NCI-H69 (cell line): ENCODE data around the gene RETREG2.
"Not testable (repeated sequence)": the region's sequence is repeated elsewhere in the genome, so short reads cannot be mapped to it uniquely, and the experiment has no call there.

Experiments
- DNase-seq: peaks from one replicate; lab custom pipeline; 2025; lab: John Stamatoyannopoulos, UW

RETREG2 gene

DNA sequence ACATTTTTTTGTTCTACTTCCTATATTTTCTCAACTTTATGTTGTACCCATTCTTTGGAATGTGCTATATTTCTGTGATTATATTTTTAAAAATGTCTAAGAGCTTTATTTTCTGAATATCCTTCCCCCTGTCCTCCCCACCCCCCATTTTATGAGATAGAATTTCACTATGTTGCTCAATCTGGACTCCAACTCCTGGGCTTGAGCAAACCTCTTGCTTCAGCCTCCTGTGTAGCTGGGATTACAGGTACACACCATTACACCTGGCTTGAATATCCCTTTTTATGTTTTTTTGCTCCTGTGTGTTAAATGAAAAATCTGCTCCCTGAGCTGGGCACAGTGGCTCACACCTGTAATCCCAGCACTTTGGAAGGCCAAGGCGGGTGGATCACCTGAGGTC is 19.3 kb downstream of the RETREG2 start:
- no peak for DNase-seq

DNA sequence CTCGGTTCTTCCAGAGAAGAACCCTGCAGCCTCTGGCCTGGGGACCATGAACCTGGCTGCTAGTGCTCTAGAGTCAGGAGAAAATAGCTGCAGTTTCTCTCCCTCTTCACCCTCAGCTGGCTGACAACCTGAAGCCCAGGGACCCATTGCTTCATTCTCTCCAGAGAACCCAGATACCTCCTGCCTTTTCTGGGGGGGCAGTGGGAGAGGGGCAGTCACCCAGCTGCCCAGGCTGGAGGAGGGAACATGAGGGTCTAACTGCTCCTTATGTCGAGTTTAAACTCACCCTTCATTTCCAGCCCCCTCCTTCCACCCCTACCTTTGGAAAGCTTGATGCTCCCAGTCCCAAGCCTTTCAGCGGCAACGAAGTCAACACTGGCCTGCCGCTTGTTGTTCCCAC is 20.9 kb downstream of the RETREG2 start:
- DNase-seq = no peak

DNA sequence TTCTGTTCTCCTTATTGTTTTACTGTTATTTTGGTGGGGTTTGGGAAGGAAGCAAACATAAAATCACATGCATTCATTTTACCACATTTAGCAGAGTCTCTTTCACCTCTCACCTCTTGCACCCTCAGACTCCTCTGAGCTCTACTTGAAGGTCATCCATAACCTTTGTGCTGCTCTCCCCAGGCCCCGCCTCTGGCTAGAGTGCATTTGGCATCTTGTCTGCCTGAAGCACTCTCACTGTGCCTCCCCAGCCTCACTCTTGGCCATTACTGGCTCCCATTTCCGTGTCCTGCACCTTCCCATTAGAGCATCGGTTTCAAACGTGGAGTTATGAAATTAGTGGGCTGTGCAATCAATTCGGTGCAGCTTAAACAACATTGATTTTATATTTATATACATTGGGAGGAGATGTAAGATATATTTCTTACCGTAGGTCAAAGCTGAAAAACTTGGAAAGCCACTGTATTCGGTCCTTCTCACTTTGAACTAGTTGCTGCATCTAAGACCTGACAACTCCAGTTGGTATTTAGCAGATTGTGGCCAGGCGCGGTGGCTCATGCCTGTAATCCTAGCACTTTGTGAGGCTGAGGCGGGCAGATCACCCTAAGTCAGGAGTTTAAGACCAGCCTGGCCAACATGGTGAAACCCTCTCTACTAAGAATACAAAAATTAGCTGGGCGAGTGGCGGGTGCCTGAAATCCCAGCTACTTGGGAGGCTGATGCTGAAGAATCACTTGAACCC is 21.6 kb downstream of the RETREG2 start:
- DNase-seq = no peak

DNA sequence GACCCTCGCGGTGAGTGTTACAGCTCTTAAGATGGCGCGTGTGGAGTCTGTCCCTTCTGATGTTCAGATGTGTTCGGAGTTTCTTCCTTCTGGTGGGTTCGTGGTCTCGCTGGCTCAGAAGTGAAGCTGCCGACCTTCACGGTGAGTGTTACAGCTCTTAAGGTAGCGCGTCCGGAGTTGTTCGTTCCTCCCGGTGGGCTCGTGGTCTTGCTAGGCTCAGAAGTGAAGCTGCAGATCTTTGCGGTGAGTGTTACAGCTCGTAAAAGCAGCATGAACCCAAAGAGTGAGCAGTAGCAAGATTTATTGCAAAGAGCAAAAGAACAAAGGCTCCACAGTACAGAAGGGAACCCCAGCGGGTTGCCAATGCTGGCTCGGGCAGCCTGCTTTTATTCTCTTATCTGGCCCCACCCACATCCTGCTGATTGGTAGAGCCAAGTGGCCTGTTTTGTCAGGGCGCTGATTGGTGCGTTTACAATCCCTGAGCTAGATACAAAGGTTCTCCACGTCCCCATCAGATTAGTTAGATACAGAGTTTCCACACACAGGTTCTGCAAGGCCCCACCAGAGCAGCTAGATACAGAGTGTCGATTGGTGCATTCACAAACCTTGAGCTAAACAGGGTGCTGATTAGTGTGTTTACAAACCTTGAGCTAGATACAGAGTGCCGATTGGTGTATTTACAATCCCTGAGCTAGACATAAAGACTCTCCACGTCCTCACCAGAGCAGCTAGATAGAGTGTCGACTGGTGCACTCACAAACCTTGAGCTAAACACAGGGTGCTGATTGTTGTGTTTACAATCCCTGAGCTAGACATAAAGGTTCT is 22.6 kb downstream of the RETREG2 start:
- peak; percentile 22 for DNase-seq

DNA sequence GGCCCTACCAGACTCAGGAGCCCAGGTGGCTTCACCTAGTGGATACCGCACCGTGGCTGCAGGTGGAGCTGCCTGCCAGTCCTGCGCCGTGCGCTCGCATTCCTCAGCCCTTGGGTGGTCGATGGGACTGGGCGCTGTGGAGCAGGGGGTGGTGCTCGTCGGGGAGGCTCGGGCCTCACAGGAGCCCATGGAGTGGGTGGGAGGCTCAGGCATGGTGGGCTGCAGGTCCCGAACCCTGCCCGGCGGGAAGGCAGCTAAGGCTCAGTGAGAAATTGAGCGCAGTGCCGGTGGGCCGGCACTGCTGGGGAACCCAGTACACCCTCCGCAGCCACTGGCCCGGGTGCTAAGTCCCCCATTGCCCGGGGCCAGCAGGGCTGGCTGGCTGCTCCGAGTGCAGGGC is 23.3 kb downstream of the RETREG2 start:
- not testable (repeated sequence) for DNase-seq

DNA sequence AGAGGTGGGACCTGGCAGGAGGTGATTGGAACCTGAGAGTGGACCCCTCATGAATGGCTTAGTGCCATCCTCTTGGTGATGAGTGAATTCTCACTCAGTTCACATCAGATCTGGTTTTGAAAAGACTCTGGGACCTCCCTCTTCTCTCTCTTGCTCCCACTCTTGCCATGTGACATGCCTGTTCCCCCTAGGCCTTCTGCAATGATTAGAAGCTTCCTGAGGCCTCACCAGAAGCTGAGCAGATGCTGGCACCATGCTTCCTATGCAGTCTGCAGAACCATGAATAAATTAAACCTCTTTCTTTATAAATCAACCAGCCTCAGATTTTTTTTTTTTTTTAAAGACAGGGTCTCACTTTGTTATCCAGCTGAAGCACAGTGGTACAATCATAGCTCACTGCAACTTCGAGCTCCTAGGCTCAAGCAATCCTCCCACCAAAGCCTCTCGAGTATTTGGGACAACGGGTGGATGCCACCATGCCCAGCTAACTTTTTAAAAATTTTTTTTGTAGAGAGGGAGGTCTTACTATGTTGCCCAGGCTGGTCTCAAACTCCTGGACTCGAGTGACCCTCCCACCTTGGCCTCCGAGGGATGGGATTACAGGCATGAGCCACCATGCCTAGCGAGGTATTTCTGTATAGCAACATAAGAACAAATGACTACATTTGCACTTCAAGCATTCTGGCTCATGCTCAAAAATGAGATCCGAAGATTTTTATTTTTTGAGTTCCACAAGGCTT is 26.5 kb downstream of the RETREG2 start:
- DNase-seq = no peak

DNA sequence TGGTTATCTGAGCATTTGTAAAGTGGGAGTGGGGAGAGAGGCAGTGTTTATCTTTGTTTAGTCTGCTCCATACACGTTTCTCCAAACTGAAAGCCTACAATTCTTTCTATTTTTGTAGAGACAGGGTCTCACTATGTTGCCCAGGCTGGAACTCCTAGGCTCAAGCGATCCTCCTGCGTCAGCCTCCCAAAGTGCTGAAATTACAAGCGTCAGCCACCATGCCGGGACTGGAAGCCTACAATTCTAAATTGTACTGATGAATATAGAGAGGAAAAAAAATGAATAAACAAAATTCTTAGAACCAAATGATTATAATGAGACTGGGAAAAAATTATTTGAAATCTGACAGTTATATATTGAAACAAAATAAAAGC is 27.1 kb downstream of the RETREG2 start:
- no peak for DNase-seq

DNA sequence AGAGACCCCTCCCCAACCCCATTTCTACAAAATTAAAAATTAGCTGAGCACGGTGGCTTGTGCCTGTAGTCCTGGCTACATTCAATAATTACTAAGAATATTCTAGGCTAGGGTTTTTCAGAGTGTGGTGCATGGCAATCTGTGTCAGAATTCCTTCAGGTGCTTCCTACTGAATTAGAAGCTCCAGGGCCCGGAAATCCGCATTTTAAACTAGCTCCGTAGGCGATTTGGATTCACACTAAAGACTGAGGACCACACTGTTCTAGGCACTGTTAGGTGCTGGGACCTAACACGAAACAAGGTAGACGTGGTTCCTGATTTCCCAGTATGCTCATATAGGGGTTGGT is 27.9 kb downstream of the RETREG2 start:
- DNase-seq = no peak

DNA sequence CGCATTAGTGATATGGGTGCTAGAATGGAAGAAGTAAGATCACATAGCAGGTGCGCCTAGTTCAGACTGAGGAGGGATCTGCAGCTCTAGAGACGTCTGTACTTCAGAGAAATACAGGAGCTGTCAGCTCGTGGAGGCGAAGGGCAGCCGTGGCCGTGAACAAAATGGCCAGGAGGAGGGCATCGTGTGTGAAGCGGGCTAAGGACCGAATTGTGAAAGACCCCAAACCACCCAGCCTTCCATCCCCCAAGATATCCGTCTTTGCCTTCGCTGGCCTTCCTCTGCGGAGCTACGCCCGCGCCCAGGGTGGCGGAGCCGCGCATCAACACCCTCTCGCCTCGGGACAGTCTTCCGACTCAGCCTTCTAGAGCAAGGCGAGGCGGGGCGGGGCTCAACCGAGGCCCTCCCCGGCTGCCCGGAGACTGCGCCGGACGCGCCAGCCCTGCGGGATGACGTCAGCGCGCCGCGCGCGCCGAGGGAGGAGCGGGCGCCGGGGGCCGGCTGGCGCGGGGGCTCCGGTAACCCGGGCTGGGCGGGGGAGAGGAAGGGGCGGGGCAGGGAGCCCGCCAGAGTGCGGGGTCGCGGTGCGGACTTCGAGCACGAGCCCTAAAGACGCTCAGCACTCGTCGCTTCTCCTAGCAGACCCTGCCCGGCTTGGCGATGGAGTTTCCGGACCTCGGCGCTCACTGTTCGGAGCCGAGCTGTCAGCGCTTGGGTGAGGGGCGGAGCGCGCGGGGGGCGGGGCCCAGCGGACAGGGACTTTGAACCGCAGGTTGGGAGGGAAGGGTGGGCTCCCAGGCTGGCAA is 28.5 kb downstream of the RETREG2 start, which contains the start of gene ZFAND2B:
Gene ZFAND2B, plus strand, starts transcription at position 455 of the 806 bp plus-strand sequence. Its CDS starts 206 bp downstream, at position 661.
- peak; percentile 93 for DNase-seq

DNA sequence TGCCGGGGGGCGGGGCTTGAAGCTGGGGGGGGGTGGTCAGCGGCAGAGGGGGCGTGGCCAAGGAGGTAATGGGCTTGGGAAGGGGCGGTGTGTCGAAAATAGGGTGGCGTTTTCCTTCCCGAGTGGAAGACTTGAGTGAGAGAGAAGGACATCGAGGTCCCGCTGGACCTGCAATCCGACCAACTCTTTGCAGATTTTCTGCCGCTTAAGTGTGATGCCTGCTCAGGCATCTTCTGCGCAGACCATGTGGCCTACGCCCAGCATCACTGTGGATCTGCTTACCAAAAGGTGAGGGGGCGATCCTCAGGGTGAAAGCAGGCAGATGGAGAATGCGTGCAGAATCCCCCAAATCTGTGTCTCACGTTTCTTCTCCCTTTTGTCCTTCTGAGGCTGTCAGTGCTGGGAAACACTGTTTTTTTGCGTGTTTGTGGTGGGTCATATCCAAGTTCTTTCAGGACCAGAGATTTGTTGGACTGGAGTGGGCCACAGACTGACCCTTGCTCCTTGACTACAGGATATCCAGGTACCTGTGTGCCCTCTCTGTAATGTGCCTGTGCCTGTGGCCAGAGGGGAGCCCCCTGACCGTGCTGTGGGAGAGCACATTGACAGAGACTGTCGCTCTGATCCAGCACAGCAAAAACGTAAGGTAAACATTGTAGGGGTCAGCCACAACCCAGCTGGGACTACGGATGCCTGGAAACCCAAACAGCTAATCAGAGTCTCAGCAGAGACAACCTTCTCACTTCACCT is 29.2 kb downstream of the RETREG2 start:
- no peak for DNase-seq

DNA sequence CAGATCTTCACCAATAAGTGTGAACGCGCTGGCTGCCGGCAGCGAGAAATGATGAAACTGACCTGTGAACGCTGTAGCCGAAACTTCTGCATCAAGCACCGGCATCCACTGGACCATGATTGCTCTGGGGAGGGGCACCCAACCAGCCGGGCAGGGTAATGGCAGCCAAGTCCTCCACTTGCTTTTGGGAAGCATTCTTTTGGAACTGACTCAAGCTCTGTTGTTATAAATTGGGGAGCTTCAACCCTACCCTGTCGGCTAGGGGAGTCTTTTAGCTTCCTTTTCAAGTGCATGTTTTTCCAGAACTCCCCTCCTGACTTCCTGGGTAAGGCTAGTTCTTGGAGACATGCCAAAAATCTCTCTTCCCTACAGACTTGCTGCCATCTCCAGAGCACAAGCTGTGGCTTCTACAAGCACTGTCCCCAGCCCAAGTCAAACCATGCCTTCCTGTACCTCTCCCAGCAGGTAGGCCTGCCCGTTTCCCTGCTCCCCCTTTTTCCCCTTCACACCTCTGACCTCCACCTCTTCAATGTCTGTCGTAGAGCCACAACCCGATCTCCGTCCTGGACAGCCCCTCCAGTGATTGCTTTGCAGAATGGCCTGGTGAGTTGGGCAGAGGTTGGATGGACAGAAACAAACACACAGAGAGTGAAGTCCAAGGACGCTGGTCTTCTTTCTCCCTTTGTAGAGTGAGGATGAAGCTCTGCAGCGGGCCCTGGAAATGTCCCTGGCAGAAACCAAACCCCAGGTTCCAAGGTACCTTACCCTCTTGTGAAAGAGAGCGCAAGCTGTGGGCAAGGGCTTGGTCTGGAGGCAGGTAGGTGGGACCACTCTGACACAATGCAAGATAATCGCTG is 30.0 kb downstream of the RETREG2 start:
- peak; percentile 50 for DNase-seq

DNA sequence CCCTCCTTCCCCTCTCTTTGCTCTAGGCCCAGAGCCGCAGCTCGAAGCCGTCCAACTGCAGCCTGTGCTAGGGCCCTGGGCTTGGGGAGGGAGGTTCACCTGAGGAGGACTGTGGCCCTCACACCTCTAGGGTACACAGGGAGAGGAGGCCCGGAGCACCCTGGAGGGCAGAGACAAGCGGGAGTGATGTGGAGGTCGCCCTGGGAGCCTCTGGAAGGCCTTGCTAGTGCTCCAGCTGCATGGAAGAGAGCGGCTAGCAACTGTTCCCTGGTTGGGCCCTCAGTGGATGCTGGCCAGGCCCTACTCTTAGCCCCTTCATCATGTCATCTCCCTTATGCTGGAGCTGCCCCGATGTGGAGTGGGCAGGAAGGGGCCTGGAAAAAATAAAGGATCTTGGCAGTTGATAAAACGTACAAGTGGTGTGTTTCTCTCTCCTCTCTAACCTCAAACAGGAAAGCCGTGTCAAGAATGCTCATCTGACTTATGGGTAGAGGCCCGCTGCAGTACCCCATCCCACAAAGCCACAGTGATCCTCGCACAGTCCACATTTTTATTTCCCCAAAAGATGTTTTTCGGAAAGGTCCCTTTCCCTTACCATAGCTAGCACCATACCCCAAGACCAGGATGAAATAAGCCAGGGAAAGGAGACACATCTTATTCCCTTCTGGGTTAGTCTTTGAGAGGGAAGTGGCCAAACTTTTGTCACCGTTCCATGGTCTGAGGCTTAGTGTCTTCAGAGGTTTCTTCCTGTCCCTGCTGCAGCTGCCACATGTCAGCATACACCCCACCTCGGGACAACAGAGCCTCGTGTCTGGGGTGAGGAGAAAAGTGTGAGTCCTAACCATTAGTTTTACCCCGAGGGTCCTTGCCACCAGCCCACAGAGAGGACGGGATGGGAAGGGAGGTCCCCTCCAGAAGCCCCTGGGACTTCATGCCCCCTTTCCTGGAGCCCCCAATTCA is 31.4 kb downstream of the RETREG2 start:
- no peak for DNase-seq

DNA sequence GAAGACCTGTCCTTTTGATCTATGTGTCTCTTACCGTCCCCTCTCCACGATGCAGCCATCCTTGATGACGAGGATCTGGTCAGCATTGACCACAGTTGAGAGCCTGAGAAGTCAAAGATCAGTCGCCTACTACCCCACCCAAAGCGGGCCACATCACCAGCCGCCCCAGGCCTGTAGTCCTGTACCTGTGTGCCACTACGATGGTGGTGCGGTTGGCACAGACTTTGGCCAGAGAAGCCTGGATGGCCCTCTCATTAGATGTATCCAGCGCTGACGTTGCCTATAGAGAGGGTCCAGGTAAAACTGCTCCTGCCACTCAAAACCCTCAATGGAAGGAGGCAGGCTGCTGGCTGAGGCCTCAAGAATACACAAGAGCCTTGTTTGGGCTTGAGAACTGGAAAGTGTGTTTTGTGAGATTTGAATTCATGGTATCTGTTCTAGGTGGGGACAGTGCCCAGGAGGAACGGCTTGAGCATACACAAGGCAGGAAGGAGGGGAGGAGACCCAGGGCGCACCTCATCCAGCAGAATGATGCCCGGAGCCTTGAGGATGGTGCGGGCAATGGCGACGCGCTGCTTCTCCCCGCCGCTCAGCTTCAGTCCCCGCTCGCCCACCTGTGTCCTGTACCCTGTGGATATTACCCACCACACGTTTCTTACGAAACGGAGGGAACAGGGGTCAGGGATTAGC is 32.3 kb downstream of the RETREG2 start:
- no peak for DNase-seq

DNA sequence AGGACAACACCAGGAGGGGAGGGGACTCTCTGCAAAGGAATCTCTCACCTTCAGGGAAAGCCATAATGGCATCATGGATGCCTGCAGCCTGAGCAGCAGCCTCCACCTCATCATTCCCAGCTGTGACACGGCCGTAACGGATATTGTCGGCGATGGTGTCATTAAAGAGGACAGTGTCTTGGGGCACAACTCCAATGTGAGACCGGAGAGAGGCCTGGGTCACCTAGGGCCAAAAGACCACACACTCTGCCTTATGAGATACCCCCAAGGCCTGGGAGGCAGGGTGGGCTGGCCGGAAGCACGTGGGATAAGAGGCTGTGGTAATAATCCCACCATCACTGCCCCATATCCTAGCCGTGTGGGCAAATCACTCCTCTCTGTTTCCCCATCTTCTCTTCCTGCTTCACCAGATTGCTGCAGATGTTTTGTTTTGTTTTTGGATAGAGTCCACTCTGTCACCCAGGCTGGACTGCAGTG is 32.8 kb downstream of the RETREG2 start:
- no peak for DNase-seq

DNA sequence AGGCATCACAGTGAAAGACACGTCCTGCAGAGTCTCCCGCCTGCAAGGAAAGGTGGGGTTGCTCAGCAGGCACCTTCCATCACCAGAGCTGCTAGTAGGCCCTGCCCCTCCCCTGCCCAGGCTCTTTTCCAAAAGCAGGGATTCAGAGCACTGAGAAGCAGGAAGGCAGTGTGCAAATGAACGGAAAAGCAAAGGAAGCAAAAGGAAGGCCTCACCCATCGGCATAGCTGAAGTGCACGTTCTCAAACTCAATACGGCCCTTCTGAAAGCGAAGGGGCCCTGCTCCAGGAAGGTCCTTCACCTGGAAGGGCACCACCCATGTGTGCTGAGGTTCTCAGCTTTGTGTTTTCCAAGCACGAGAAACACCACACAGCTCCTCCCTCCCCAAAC is 34.9 kb downstream of the RETREG2 start:
- no peak for DNase-seq

DNA sequence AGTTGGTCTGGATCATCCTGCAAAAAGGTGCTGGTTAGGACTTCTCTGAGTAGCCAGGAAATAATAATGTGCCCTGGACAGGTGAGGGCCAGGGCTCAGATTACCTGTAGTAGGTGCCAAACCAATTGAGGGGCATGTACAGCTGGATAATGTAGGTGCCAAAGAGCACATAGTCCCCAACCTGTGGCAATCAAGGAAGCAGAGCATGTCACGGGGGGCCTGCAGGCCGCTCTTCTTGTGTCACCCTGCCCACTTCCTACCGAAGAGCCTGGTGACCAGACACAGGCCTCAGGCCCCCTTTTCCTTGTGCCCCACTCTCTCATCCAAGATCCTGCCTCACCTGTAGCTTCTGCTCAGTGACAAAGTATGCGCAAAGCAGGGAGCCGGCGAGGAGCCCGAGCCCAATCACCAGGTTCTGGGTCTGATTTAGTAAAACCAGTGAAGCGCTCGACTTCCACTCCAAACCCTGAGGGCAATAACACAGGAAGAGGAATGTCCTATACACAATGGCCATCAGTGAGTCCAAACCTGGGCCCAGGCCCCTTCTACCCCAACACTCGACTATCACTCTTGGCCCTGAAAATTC is 35.5 kb downstream of the RETREG2 start:
- DNase-seq = no peak

DNA sequence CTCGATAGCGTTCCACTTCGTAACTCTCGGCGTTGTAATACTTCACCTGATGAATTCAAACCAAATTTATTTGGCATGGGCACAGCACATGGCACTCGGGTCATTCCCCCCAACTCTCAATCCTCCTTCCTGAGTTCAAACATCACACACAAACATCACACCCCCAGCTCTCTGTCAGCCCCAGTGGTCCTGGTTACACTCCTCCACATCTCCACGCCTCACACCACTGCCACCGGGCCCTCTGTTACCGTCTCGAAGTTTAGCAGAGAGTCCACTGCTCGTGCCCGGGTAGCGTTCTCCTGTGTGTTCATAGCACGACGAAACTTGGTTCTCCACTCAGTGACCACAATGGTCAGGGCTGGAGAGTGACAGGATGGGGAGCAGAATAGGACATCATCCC is 36.1 kb downstream of the RETREG2 start:
- DNase-seq = no peak

DNA sequence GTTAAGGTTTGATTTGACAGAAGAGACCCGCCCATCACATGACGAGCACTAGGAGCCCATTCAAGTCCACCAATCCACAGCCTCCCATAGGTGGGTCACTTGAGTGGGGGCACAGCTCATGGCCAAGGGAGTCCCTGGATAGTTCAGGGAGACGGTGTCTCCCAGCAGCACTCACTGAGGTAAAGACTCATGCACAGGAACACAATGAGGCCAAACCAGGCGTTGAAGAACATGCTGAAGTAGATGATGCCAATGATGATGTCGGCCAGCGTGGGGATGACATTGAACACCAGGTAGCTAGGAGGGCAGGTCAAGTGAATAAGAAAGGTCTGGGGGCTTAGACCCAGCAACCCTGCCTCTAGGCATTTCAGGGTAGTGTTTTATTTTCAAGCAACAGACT is 36.7 kb downstream of the RETREG2 start:
- no peak for DNase-seq
